Endothelial cell of umbilical vein (primary cell): ENCODE measurements around the gene LCN15.

Source experiments
- EZH2 ChIP-seq: IDR thresholded peaks from 2 replicates; pipeline ENCODE4 v1.6.1; 2012; ENCODE audit warnings: borderline replicate concordance, low read depth, mild to moderate bottlenecking, moderate library complexity, low read length, inconsistent platforms; ENCODE audit not compliant: severe bottlenecking
- FOS ChIP-seq: IDR thresholded peaks from 2 replicates; pipeline ENCODE4 v1.6.1; 2011; ENCODE audit warnings: mild to moderate bottlenecking, low read length, moderate library complexity, borderline replicate concordance; ENCODE audit not compliant: insufficient read depth
- GATA2 ChIP-seq: IDR thresholded peaks from 2 replicates; pipeline ENCODE4 v1.7.0; 2011; ENCODE audit warnings: low read depth, mild to moderate bottlenecking, moderate library complexity, mixed read lengths, low read length; ENCODE audit not compliant: insufficient read length, insufficient read depth
- JUN ChIP-seq: IDR thresholded peaks from 2 replicates; pipeline ENCODE4 v1.6.1; 2011; ENCODE audit warnings: borderline replicate concordance, low read depth; ENCODE audit not compliant: insufficient read length, insufficient read depth
- POLR2A ChIP-seq: IDR thresholded peaks from 2 replicates; pipeline ENCODE4 v1.6.1; 2012; ENCODE audit warnings: low read depth, mild to moderate bottlenecking, control low read depth, low read length
- POLR2AphosphoS5 ChIP-seq: IDR thresholded peaks from 2 replicates; pipeline ENCODE4 v1.6.1; 2012; ENCODE audit warnings: low read depth, mild to moderate bottlenecking, control low read depth, low read length, moderate library complexity; ENCODE audit not compliant: insufficient read depth
- TF ChIP-seq, protein P1 (sequence below), 2 donors: IDR thresholded peaks; 1 replicate in 1 of 2; 2 replicates in 1 of 2; pipeline ENCODE4 v1.5.1; 2011; ENCODE audit warnings: low read length in 2 of 2, mild to moderate bottlenecking in 2 of 2, moderate library complexity in 2 of 2, control low read depth in 1 of 2, inconsistent platforms in 1 of 2, low read depth in 1 of 2; ENCODE audit not compliant: insufficient read depth in 1 of 2; ENCODE audit errors: extremely low read depth in 1 of 2
- TF ChIP-seq, protein P2 (sequence below): IDR thresholded peaks from 2 replicates; pipeline ENCODE4 v1.6.1; 2011; ENCODE audit not compliant: insufficient read depth, insufficient read length

DNA sequence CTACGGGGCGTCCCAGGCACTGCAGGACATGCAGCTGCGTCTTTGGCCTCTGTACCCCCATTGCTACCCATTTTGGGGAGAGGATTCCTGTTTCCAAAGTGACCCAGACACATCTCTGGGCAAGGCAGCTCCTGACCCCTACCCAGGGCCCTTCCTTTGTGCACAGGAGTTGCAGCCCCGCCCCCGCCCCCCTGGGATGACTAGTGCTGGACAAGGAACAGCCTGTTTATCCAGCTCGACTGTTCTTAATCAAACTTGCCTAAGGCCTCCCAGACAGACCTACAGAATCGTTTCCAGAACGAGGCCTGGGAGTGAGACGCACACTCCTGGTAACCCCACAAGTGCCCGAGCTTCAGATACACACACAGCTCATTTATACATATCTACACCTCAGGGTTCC is 38.7 kb downstream of the LCN15 start:
- TF ChIP-seq, protein P1, sequence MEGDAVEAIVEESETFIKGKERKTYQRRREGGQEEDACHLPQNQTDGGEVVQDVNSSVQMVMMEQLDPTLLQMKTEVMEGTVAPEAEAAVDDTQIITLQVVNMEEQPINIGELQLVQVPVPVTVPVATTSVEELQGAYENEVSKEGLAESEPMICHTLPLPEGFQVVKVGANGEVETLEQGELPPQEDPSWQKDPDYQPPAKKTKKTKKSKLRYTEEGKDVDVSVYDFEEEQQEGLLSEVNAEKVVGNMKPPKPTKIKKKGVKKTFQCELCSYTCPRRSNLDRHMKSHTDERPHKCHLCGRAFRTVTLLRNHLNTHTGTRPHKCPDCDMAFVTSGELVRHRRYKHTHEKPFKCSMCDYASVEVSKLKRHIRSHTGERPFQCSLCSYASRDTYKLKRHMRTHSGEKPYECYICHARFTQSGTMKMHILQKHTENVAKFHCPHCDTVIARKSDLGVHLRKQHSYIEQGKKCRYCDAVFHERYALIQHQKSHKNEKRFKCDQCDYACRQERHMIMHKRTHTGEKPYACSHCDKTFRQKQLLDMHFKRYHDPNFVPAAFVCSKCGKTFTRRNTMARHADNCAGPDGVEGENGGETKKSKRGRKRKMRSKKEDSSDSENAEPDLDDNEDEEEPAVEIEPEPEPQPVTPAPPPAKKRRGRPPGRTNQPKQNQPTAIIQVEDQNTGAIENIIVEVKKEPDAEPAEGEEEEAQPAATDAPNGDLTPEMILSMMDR (IDR thresholded peaks at IDR 0.05; ENCODE audit: extremely low read depth in 1 of 2, insufficient read depth in 1 of 2, low read depth in 1 of 2, low read length in 2 of 2) = no peak
- TF ChIP-seq POLR2AphosphoS5 = no peak
- no peak for TF ChIP-seq GATA2
- no peak for TF ChIP-seq EZH2
- TF ChIP-seq POLR2A = no peak
- TF ChIP-seq, protein P2, sequence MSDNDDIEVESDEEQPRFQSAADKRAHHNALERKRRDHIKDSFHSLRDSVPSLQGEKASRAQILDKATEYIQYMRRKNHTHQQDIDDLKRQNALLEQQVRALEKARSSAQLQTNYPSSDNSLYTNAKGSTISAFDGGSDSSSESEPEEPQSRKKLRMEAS = no peak
- no peak for TF ChIP-seq FOS
- TF ChIP-seq JUN = no peak
